ENCODE measurements around the gene KHDRBS1.
"Not testable (repeated sequence)": the region's sequence is repeated elsewhere in the genome, so short reads cannot be mapped to it uniquely, and the experiment has no call there.

KHDRBS1 gene, protein sequence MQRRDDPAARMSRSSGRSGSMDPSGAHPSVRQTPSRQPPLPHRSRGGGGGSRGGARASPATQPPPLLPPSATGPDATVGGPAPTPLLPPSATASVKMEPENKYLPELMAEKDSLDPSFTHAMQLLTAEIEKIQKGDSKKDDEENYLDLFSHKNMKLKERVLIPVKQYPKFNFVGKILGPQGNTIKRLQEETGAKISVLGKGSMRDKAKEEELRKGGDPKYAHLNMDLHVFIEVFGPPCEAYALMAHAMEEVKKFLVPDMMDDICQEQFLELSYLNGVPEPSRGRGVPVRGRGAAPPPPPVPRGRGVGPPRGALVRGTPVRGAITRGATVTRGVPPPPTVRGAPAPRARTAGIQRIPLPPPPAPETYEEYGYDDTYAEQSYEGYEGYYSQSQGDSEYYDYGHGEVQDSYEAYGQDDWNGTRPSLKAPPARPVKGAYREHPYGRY

DNA sequence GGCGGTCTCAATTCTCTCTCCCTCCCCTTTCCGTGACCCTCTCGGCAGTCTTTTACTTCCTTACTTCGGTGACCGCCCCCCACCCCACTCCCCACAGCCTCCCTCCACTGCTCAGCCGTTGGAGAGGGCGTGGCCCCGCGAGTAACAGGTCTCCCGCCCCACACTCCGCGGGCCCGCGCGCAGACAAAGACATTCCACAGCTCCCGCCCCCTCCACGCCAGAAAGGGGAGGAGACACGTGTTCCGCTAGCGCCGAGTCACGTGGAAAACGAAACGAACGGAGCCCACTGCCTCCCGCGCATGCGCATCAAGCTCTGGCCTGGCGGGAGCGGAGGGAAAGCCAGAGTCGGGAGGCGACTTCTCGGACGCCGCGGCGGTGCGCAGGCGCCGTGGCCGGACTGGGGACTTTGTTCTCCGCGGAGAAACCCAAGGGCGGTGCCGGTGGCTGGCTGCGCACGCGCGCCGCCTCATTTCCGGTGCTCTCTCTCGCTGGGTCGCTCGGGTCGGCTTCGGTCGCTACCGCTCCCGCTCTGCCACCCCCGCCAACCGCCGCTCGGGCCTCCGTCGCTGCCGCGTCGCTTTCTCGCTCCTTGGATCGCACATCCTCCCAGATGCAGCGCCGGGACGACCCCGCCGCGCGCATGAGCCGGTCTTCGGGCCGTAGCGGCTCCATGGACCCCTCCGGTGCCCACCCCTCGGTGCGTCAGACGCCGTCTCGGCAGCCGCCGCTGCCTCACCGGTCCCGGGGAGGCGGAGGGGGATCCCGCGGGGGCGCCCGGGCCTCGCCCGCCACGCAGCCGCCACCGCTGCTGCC lies at the start of gene KHDRBS1:
Gene KHDRBS1, plus strand, starts transcription at position 483 of the 813 bp plus-strand sequence. Its CDS starts 128 bp downstream, at position 611.
- DNase-seq (ENCODE audit: low read depth in 1 of 2, low spot score in 1 of 2) = peak; percentile 94 to 97

DNA sequence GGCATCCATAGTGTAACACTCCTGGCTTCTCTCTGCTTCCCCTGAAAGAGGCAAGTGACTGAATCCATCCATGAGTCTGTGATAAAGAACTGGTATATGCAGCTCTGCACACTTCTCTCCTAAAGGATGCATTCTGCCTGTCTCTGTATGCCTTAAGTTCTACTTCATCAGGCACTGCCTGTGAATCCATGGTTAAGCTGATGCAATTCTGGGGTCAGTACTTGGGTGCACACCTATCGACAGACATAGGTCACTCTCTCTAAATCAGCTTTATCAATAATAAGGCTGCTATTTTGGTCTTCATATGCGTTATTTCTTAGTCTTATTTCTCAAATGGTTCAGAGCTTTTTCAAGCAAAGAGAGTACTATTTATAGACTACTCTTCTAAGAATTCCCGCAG lies 42.8 kb upstream of the KHDRBS1 start:
- no peak for DNase-seq (ENCODE audit: low read depth in 1 of 2, low spot score in 1 of 2)

DNA sequence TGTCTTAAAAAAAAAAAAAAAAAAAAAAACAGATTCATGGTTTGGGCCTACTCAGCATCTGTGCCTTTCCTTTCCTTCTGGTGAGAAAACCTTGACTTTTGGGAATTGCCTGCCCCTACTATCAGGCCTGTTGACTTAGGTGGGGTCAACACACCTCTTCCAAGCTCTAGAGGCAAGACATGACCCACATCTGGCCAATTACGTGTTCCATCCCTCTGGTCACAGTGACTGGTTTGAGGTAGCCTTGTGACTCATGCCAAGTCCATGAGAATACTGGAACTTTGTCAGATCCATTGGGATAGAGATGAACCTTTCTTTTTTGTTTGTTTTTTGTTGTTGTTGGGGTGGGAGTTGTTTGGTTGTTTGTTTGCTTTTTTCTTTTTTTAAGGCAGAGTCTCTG lies 37.3 kb upstream of the KHDRBS1 start:
- no peak for DNase-seq (ENCODE audit: low read depth in 1 of 2, low spot score in 1 of 2)

DNA sequence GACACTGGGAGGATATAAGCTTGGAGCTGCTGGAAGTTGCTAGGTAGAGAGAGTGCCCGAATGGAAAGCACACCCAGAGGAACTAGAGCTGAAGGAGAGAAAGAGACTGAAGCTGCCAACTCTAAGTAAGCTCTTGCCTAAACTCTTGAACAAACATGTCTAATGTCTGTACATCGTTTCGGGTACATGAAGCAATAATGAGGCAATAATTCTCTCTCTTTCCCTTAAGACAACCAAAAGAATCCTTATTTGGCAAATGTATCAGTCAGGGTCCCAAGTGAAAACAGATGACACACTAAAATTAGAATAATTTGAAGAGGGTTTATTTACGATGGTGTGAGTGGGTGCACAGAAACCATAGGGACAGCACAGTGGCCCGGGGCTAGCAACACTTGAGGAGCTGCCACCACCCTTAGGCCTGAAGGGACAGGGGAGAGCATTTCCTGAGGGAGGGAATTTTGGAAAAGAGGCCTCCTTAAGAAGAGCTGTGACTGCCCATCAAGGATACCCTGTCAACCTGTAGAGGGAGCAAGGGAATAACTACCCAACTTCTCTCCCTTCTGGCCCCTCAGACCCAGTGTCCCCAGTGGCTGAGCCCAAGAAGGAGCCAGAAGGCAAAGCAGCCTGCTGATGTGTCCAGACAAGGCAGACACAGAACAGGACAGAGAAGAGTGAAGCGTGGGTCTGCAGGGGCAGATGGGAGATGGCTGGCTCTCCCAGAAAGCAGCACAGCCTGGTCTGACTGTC lies 36.1 kb upstream of the KHDRBS1 start:
- no peak for DNase-seq (ENCODE audit: low read depth in 1 of 2, low spot score in 1 of 2)

DNA sequence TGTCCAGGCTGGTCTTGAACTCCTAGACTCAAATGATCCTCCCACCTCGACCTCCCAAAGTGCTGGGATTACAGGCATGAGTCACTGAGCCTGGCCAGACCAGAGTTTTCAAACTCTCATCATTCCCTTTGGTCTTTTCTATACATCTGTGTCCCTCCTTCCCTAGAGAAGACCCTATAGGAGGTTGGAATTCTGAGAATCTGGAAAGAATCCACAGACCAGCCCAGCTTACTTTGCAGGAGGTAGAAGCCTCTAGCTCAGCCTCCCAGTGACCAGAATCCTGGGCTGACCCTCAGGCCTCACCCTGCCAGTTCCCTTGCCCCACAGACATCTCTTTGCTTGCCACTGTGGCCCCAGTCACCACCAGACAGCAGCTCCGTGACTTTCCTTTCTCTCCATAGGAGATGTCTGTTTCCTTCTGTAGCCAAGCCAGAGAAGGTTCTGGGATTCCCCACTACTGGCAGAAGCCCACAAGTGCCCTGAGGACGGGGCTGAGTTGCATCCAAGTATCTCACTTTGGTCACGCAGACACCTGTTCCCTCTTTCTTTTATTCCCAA lies 34.7 kb upstream of the KHDRBS1 start:
- no peak for DNase-seq (ENCODE audit: low read depth in 1 of 2, low spot score in 1 of 2)

DNA sequence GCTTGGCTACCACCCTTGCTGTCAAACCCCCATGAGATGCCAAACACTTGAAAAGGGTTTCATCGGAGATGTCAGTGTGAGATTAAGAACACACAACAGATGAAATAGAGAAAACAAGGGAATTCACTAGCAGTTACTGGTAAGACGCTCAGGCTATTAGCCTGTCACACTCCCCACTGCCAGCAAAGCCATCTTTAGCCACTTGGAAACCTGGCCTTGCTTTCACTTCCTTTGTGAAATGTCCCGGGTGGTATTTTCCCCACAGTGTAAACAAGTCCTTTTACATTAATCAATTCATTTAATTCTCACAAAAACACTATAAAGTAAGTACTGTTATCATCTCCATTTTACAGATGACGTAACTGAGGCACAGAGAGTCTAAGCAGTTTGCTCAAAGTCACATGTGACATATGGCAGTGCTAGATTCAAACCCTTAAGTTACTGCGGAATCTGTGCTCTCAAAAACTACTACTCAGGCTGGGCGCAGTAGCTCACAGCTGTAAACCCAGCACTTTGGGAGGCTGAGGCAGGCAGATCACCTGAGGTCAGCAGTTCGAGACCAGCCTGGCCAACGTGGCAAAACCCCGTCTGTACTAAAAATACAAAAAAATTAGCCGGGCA lies 32.7 kb upstream of the KHDRBS1 start:
- DNase-seq (ENCODE audit: low read depth in 1 of 2, low spot score in 1 of 2) = no peak

DNA sequence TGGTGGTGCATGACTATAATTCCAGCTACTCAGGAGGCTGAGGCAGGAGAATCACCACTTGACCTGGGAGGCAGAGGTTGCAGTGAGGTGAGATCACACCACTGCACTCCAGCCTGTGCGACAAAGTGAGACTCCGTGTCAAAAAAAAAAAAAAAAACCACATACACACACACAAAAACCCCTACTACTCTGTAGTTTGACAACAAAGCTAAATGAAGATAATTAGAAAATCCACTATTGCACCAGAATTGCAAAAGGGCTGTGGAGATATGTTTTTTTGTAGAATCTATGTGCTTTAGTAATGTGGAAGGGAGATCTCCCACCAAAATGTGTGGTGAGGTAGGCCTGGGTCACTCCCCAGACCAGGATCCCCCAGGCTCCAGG lies 32.2 kb upstream of the KHDRBS1 start:
- DNase-seq (ENCODE audit: low read depth in 1 of 2, low spot score in 1 of 2) = no peak

DNA sequence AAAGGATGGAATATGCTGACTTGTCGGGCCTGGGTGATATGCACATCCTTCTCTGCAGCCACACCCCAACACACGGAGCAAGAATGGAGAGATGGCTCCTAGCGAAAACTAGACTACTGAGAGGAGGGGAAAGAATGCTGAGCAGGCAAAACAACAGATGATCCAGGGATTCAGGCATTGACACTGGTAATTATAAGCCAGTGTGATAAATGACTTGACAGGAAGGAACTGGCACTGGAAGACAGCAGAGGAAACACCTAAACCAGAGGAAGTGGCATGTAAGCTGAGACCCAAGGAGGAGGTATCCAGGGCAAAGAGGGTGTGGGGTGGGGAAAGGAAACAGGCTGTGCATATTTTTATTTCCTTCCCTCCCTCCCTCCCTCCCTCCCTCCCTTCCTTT lies 31.7 kb upstream of the KHDRBS1 start:
- no peak for DNase-seq (ENCODE audit: low read depth in 1 of 2, low spot score in 1 of 2)

DNA sequence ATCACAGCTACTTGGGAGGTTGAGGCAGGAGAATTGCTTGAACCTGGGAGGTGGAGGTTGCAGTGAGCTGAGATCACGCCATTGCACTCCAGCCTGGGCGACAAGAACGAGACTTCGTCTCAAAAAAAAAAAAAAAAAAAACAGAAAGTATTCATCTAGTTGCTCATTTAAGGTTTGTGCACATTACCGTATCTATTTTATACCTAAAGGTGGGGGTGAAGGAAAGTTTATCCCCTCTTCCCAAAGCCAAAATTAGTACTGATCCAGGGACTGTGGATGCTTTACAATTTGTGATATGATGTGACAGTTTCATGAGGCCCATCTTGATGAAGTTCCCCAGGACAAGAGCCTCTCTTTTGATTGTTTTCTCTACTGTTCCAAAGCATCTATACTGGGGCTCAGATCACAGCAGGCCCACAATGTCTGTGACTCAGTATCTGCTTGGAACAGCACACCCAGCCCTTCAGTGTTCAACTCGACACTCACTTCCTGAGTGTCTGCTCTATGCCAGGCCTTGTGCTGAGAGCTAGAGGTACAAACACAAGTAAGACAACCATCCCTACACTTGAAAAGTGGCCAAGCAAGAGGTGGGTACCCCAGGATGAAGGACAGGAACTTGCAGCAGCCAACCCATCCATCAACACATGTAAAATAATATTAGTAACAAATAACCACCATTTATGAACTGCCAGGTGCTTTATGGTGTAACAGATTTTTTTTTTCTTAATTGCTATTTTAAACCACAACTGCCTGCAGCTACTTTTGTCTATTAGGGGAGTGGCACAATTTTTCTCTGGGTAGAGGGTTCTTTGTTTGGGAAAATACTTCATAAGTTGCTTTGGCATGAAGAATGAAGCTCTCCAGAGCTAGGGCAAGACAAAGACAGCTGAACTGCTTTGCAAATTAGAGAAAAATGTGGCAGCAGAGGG lies 29.0 kb upstream of the KHDRBS1 start:
- peak in 1 of 2 donors; percentile 17 for DNase-seq (ENCODE audit: low read depth in 1 of 2, low spot score in 1 of 2)

DNA sequence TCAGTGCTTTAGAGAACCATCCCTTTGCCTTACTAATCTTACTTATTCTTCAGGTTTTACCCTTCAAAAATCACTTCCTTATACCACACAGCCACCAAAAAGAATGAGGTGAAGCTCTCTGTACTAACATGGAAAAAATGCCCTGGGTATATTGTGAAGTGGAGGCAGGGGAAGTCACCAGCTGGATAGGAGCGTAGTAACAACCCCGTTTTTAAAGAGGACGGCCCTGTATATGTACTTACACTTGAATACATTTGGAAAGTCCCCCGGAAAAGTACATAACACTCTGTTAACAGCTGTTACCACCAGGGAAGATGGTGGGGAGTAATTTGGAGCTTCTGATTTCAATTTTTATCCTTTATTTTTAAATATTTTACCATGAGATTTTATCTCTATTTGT lies 28.2 kb upstream of the KHDRBS1 start:
- DNase-seq (ENCODE audit: low read depth in 1 of 2, low spot score in 1 of 2) = no peak

DNA sequence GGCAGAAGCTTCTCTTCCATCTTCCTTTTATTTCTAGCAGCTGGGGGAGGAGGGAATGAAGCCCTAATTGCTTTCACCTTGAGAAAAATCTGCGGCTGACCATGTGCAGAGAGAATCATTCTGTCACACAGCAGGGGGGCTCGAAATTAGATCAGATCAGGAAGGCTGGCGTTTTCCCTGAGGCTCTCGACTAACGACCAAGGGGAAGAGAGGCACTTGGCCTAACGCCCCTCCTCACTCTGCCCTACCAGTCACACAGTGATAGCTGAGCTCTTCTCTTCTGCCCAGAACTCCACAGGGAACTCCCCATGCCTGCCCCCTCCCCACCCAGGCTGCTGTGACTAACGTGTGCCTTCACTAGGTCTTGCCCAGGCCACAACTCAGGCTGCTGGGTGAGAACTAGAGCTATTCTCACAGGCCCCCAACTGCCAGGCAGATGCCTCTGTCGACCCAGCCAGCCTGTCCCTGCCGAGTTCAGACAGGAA lies 26.5 kb upstream of the KHDRBS1 start:
- no peak for DNase-seq (ENCODE audit: low read depth in 1 of 2, low spot score in 1 of 2)

DNA sequence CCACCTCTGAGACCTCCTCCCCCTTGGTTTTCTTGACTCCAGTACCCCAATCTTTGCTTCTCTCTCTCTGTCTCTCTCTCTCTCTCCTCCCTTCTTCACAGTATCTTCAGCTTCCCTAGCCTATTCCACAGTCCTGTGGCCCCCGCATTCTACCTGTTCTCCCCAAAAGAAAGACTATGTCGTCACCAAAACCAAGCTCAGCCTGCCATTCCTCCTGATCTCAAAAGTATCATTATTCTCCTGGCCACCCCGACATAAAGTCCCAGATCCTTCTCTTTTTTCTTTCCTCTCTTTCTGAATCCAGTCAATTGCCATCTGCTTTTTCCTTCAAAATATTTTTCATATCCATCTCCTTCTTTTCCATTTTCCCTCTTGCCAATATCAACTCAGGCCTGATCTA lies 23.7 kb upstream of the KHDRBS1 start:
- no peak for DNase-seq (ENCODE audit: low read depth in 1 of 2, low spot score in 1 of 2)

DNA sequence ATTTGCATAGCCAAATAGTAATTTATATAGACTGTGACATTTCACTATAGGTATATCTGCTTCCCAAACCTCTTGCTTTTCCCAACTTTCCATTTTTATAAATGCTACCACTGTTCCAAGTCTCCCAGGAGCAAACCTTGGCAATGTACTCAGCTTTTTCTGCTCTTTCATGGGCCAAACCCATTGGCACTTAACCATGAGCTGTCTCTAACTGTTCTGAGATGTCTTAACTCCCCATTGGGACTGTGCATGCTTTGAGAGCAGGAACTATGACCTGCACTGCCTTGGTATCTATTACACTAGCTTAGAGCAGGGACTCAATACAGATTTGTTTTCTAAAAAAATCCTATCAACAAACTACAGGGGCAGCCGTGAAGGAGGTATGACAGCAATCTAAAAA lies 22.5 kb upstream of the KHDRBS1 start:
- DNase-seq (ENCODE audit: low read depth in 1 of 2, low spot score in 1 of 2) = no peak

DNA sequence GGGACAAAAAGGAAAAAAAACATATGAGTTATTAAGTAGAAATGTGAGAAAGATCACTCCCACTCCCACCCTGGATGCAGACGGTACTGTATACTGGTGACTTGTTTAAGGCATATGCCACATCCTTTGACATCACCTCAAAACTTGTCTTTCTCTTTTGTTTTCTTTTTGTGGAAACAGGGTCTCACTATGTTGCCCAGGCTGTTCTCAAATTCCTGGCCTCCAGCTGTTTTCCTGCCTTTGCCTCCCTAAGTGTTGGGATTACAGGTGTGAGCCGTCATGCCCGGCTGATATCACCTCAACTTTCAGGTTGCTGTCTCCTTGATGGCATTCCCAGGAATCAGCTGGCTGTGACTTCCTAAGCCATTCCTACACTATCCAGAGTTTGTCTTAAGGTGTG lies 18.4 kb upstream of the KHDRBS1 start:
- no peak for DNase-seq (ENCODE audit: low read depth in 1 of 2, low spot score in 1 of 2)

DNA sequence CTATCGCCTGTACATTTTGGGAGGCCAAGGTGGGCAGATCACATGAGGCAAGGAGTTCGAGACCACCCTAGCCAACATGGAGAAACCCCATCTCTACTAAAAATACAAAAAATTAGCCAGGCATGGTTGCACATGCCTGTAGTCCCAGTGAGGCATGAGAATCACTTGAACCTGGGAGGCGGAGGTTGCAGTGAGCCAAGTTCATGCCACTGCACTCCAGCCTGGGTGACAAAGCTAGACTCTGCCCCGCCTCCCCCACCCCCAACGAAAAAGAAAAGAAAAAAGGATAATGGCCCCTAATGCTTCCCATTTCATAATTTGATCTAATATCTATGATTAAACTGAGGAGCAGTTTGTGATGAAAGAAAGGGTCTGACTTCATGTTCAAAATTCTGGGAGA lies 17.5 kb upstream of the KHDRBS1 start:
- DNase-seq (ENCODE audit: low read depth in 1 of 2, low spot score in 1 of 2) = not testable (repeated sequence)

DNA sequence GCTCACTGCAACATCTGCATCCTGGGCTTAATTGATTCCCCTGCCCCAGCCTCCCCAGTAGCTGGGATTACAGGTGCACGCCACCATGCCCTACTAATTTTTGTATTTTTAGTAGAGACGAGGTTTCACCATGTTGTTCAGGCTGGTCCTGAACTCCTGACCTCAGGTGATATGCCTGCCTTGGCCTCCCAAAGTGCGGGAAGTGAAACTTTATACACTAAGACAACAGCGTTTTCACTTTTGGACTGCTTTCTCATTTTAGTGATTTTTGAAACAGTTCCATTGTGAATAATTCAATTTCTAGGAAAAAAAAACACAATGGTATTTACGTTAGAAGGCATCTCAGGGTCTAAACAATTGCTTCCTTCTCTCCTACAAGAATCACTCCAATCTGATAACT lies 11.8 kb upstream of the KHDRBS1 start:
- DNase-seq (ENCODE audit: low read depth in 1 of 2, low spot score in 1 of 2) = no peak

DNA sequence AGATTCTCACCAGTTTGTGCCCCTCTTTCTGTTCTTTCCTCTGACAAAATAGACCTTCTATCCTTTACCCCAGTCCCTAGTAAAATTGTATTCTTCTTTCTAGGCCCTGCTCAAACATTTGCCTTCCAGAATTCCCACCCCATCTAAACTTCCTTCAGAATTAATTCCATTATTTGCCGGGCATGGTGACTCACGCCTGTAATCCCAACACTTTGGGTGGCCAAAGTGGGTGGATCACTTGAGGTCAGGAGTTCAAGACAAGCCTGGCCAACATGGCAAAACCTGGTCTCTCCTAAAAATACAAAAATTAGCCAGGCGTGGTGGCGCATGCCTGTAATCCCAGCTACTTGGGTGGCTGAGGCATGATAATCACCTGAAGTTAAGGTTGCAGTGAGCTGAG lies 11.4 kb upstream of the KHDRBS1 start:
- not testable (repeated sequence) for DNase-seq (ENCODE audit: low read depth in 1 of 2, low spot score in 1 of 2)

DNA sequence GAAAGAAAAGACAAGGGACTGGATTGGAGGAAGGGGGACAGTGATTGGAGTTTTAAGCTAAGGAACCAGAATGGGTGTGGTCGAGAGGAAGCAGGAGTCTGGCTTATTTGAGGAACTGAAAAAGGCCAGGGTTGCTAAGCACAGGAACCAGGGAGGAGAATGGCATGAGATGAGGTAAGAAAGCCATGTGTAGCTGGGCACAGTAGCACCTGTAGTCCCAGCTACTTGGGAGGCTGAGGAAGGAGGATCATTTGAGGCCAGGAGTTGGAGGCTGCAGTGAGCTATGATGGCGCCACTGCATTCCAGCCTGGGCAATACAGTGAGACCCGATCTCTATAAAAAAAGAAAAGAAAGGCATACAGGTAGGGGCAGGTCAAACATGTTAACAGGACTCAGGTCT lies 8.1 kb upstream of the KHDRBS1 start:
- DNase-seq (ENCODE audit: low read depth in 1 of 2, low spot score in 1 of 2) = no peak

DNA sequence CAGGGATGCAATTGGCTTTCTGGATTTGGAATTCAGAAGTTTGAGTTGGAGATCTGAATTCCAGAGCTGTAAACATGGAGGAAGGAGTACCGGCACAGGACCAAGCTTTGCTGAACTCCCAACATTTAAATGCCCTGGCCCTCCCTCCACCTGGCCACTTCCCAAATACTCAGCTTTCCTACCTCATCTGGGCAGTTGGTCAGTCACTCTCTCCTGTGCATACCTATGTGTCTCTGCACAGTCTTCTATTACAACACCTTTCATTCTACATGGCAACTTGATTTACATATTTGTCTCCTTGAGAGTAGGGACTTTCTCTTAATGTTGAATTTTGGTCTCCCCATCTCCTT lies 6.1 kb upstream of the KHDRBS1 start:
- no peak for DNase-seq (ENCODE audit: low read depth in 1 of 2, low spot score in 1 of 2)

DNA sequence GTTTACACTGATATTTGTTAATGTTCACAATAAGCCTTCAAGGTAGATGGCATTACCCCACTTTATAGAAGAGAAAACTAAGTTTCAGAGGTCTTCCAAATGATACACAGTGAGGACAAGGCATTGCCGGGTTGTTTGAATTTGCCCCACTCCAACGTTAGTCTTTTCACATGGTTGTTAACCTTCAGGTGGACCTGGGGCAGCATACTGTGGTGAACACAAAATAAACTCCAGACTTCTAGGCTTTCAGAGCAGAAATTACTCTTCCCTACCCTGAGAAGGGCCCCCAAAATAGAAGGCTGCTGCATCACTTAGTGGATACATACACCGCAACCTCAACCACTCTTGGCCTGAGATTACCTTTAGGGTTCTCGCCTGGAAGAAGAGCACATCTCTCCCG lies 3.4 kb upstream of the KHDRBS1 start:
- DNase-seq (ENCODE audit: low read depth in 1 of 2, low spot score in 1 of 2) = no peak
